Measurements from ENCODE around the gene SLC2A9.

SLC2A9 gene

DNA sequence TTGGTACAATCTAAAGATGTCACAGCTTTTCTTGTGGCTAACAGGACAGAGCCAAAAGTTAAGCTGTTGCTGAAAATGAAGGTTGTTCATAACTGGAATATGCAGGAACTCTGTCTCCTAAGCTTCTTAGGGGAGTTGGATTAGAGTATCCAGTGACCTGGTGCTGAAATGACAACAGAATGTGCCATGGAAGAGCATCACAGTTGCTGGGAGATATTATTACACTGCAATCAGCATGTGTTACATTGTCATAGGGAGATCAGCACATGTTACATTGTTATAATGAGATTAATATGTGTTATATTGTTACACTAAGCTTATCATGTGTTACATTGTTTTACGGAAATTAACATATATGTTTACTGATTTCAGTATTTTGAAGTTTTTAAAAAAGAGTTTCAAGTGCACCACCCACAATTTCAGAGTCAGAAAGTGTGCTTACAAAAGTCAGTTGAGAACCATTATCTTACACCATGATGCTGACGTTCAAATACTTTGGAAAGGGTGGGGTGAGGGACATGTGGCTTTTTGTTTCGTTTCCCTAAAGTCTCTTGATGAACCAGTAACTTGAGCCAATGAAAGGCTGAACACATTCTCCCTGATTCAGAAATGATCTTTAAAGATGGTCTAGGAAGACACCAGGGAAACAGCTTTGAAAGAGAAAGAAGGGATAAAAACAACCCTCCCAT, 126.5 kb downstream of the SLC2A9 start:
- DNase-seq (ENCODE audit: low read depth in 2 of 2, low spot score in 1 of 2) = no peak

DNA sequence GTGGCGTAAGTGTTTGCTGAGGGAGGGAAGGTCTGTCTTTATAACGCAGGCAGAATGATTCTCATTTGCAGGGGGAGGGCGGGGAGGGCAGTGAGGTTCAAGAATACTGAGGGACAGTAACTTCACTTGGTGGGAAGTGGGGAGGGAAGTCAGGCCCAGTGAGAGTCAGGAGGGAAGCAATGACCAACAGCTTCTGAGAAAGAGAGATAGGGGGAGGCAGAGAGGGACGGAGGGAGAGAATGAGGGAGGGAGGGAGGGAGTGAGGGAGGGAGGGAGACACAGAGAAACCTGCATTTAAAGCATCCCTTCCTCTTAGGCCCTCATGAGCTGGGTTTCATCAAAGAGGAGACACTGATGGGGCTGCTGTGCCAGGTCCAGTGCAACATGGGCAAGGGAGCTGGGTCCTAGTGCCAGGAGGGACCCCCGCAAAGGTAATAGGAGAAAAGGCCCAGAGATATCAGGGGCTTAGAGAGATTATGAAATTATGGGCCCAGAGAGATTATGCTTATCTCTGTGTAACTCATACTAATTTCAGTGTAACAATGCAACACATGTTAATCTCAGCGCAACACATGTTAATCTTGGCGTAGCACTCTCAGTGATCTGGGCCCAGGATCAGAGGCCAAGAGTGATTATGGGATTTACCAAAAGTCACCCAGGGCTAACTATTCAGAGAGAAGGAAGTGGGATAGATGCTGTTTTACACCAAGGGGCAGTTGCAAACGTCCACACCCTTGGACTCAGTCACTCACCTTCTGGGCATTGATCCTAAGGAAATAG, 127.8 kb downstream of the SLC2A9 start:
- no peak for DNase-seq (ENCODE audit: low read depth in 2 of 2, low spot score in 1 of 2)

DNA sequence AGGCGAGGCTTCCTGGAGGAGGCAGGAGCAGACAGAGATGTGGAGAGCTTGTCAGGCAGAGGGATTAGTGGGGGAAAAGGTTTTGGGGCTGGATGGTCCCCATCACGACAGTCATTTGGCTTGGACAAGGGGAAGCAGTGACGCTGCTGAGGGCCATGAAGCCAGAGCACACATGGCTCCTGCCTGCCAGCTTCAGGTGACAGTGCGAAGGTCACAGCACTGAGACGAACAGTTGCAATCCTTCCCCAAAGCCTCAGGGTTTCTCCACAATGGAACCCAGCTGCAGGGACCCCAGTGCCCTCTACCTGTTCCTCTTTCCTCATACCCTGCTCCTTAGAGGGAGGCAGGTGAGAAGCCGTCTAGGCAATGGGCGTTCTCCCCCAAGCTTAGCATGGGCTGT, 129.6 kb downstream of the SLC2A9 start:
- no peak for DNase-seq (ENCODE audit: low read depth in 2 of 2, low spot score in 1 of 2)

DNA sequence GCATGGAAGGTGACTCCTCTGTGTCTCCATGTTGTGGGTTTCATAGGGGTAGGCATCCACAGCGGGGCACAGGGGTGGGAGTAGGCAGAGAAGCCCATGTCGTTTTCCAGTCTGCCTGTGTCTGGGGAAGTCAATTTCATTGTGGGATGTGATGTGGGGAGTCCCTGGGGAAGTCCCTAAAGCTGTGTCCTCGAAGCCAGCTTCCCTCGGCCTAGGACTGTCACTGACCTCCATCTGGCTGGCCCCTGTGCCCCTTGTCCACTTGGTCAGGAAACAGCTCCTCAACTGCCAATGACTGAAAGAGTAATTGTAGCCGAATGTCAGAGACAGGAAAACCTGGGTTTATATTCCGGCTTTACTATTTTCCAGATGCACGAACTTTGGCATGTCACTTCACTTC, 130.2 kb downstream of the SLC2A9 start:
- no peak for DNase-seq (ENCODE audit: low read depth in 2 of 2, low spot score in 1 of 2)

DNA sequence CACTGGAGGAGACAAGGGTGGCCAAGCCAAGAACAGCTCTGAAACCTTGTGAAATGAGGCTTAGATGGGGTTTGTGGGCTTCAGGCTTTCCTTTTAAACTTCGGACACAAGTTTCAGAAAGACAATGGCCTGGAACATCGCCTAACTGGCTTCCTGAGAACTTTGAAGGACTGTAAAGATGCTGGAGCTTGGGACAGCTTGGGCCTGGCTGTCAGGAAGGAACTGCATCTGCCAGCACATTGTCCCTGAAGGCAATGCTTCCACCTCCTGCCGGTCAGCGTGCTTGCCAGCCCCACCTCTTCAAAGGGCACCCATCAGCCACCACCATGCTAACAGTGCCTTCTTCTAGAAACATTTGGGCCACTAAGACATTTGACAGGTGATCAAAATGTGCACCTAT, 132.0 kb downstream of the SLC2A9 start:
- DNase-seq (ENCODE audit: low read depth in 2 of 2, low spot score in 1 of 2) = no peak

DNA sequence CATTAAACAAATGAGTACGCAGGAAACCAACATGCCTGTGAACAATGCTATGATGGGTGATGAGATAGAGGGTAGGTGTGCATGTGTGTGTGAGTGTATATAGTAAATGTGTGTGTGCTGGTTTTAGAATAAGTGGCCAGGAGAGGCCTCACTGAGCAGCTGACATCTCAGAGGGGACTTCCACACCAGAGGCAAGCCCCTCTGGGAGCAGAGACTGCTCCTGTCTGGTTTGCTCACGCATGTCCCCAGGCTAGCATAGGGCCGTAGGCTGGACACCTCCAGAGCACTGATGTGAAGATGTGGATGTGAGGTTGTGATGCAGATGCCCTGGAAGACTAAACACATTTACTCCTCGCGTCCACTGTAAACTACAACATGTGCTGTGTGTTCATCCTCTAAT, 135.3 kb downstream of the SLC2A9 start:
- DNase-seq (ENCODE audit: low read depth in 2 of 2, low spot score in 1 of 2) = no peak

DNA sequence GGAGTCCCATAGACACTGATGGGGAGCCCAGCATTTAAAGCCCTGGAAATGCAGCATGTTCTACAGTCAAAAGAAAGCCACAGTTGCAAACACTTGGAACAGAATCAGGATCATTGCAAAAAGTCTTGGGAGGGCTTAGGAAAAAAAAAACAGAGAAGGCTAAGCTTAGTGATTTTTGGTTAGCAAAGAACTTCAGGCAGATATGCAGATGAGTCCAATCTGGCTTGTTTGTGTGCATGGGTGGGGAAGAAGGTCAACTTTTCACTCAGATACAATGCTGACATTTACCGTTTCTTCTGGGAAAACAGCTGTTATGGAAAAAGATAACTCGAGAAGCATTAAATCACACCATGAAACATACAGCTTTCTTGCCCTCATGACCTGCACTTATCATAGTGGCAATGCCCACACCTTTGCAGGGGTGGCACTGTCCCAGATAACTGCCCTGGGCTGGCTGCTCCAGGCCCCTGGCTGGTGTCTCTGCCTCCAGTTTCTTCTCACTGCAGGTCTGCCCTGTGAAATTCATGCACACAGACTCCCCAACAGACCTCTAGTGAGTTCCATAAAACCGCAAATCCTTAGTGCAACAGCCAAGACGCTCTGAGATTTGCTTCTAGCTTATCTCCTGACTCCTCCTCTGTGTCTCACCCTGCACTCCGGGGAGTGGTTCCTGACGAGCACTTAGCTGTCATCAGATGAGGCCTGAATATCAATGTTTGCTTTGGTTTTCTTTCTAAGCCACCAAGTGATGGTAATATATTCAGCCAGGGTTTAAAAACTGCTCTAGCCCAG, 140.7 kb downstream of the SLC2A9 start:
- no peak for DNase-seq (ENCODE audit: low read depth in 2 of 2, low spot score in 1 of 2)

DNA sequence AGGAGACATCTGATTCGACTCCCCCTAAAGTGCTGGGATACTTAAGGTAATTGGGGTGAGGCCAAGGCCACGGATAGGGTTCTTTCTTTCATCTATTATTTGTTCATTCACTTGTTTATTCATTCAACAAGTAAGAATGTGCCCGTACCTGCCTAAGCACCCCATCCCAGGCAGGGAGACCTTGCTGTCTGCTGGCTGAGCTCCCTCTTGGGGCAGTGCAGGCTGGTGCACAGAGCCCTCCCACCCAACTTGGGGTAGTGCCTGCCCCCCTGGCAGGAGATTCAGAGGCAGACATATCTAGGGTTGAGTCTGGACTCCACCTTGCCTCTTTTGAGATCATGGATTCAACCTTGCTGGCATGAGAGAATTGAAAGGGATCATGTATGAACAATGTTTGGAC, 144.2 kb downstream of the SLC2A9 start:
- no peak for DNase-seq (ENCODE audit: low read depth in 2 of 2, low spot score in 1 of 2)

DNA sequence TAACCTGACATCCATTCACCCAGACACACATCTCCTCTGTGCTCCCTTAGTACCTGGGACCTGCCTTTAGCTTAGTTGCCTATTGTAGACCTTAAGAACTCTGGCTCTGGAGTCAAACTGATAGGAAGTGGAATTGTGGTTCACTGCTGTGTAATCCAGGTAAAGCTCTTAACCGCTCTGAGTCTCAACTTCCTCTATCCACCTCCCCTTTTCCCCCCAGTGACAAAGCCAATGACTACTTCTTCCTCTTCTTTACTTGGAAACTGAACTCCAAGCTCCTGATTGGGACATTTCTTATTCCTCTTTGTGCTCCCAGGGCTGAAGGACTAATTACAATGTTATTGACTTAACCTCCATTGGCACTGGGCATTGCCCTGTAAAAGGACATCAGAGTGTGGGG, 145.8 kb downstream of the SLC2A9 start:
- DNase-seq (ENCODE audit: low read depth in 2 of 2, low spot score in 1 of 2) = no peak

DNA sequence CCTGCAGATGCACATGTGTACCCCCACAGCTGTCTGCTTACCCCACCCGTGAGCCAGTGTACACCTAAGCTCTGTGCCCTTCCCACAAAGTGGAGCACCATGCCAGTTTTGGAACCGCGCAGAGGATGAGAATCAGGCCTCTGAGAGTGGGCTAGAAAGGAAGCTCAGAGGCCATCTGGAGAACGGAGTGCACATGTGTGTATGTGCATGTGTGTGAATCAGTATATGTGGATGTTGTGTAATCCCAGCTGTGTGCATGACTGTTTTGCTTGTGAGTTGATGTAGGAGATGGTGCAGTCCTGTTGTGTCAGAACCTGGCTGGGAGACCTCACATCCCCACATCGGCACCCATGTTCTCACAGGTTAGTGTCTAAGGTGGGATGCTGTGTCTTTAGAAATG, 146.9 kb downstream of the SLC2A9 start:
- DNase-seq (ENCODE audit: low read depth in 2 of 2, low spot score in 1 of 2) = no peak

DNA sequence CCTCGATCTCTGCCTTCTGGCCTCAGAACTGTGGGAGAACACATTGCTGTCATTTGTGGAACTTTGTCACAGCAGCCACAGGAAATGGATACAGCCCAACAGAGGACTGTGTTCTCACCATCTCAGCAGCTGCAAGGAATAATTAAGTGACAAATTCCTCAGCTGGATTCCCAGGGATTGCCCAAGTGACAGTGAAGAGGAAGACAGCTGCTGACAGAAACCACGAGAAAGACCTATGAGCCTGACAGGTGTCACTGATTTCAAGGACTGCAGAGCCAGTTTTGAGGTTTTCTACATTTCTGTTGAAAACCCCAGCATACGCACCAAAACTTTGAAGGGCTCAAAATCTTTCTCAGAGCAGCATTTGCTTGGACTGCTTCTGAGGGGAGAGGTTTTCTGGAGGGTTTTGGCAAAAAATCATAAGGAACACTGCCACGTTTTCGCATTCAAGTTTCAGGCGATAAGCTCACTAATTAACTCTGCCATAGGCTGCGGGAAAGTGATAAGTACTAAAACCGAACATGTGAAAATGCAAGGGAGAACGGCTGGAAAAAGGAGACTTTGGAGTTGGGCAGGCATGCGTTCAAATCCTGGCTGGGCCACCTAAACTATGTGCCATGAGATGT, 151.0 kb downstream of the SLC2A9 start:
- no peak for DNase-seq (ENCODE audit: low read depth in 2 of 2, low spot score in 1 of 2)

DNA sequence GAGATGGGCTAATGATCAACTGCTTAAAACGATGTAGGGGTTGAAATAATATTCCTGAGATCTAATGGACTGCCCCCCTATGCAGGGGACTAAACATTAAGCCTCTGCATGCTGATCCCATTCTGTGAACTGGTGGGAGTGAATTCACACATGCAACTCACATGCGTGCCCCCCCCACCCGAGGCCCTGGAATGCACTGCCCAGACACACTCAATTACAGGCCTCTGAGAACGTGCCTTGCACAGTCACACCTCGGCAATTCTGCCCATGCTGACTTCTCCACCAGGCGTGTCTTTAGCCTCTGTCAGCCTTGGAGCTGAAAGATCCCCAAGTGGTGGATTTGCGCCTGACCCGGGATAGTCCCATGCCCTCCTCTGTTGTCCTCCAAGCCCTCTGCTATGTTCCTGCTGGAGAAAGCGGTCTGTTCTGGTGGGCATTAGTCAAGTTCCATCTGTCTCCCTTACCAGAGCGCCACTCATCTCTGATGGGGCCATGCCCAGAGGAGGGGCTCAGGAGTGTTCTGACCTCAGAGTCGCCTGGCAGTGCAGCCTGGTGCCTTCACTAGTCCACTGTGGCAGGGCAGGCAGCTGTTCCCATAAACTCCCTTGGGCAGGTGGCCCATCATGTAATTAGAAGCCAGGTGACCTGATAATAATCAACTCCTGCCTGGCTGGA, 153.4 kb downstream of the SLC2A9 start:
- DNase-seq (ENCODE audit: low read depth in 2 of 2, low spot score in 1 of 2) = no peak

DNA sequence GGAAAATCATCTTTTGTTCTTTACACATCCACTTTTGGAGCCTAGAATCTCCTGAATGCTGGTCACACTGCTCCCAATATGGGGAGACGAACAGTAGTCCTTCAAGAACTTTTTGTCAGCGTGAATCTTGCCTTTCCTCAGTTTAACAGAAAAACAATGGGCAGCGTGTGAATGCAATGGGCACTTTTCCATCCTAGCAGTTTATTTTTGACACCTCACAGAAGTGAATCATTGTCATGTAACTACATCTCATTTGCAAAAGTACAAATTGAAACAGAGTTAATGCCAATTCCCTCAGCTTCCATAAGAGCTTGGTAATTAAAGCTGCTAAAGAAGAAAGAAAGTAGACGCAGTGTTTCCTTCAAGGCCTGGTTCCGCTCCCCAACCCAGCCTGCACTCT, 154.4 kb downstream of the SLC2A9 start:
- DNase-seq (ENCODE audit: low read depth in 2 of 2, low spot score in 1 of 2) = no peak

DNA sequence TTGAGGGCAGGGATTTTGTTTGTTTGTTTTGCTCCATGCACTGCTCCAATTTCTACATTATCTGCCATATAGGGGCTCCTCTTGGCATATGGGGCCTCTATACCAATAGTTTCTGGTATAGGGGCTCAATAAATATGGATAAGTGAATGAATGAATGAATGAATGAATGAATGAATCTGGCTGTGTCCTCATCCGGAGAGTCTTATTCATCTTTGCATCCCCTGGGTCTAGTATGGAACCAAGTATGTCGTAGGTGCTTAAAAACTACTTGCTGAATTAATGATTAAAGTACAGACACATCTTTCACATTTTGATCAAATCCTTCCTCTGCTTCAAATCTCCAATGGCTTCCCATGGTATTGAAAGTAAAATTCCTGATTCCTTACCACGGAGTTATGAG, 159.7 kb downstream of the SLC2A9 start:
- no peak for DNase-seq (ENCODE audit: low read depth in 2 of 2, low spot score in 1 of 2)

DNA sequence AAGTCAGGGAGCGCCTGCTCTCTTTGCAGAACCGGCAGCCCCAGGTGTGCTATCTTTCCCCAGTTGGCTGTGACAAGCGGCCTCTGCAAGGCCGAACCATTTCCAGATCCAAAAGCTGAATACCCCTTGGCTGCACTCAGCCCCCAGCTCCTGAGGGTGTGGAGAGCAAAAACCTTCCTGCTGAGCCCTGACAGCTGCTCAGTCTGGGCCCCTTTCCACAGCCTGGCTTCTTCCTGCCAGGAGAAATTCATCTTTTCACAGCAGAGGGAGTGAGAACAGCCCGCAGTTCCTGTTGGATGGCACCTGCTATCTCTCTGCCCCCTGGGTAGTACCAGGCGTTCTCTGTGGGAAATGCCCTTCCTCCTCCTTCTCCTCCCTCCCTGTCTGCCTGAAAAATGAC, 161.5 kb downstream of the SLC2A9 start:
- no peak for DNase-seq (ENCODE audit: low read depth in 2 of 2, low spot score in 1 of 2)

DNA sequence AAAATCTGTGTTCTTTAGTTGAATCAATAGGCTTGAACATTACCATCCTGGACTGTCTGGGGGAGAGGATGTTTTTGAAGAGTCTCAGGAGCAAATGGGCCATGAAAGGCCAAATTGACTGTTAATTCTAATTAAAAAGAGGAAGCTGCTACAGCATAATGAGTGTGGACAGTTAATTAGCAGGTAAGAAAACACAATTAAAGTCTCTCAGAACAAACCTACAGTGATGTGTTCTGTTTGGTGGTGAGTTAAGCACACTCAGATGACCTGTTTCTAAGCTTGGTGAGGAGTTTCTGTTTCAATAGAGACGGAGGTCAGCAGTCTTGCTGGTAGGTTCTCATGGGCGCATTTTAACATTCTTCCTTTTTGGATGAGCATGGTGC, 171.8 kb downstream of the SLC2A9 start:
- DNase-seq (ENCODE audit: low read depth in 2 of 2, low spot score in 1 of 2) = no peak

DNA sequence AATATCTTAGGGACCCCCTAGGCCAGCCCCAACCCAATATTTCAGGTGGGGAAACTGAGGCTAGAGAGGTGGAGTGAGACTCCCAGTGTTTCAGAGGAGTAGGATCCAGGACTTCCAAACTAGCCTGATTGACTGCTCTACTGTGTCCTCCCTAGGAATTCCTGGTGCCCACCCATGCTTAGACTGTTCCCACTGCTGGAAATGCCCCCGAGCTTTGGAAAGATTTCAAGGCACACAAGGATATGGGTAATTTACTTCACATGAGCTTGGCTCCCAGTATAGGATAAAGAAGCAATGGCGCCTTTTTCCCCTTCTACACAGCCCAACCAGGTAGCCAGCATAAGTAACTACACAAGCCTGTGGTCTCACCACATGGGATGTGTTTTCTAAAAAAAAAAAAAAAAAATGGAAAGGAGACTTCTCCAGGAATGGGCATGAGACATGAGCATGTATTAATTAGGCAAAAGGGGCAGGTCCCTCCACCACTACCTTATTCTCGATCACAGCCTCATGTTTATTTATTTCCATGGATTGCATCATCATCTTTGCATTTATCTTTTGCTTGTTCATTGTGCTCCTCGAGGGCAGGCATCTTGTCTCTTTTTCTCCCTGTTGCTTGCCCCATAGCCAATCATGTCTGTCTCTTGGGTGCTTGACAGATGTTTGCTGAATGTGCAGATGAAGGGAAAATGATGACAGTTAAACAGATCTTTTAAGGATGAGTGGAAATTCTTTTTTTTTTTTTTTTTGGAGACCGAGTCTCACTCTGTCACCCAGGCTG, 173.1 kb downstream of the SLC2A9 start:
- no peak for DNase-seq (ENCODE audit: low read depth in 2 of 2, low spot score in 1 of 2)

DNA sequence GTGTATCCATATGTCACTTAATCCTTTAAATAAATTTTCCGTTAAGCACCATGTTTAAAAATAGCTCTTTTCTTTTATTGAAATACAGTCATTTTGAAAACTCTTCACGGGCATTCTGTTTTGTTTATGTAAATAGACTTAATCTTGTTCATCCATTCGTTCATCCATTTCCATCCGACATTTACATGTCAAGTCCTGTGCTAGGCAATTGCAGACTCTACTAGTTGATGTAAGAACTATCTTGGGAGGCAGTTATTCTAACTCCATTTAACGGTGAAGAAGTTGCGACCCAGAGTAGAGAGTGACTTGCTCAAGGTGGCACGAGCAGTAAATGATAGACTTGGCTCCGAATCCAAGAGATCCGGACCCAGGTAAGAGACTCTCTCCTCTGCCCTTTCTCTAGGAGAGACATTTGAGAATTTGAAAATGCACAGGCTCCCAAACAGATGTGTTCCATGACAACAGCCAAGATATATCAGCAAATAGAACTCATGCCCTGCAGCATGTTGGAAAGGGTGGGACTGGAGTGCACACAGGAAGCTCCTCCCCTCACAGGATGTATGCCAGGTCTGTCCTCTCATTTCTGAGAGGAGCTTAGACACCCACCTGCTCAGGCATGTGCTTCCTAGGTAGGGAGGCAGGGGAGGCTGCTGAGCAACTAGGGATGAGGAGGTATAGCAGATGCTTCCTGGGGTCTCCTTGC, 175.4 kb downstream of the SLC2A9 start:
- no peak for DNase-seq (ENCODE audit: low read depth in 2 of 2, low spot score in 1 of 2)

DNA sequence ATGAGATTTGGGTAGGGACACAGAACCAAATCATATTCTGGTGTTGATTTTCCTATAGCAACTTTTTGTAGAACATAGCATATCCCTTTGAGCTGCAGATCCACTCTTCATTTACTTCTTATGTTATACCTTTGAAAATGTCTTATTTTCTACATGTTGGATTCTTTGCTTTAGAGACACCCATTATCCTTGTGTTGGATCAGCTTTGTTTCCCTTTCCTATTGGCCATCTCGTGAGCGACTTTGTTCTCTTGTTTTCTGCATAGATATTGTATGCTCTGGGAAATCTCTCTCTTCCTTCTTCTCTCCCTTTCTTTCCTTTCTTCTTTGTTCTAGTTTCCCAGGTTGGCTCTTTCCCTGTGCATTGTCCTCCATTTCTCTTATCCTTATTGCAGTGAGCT, 180.2 kb downstream of the SLC2A9 start:
- no peak for DNase-seq (ENCODE audit: low read depth in 2 of 2, low spot score in 1 of 2)

DNA sequence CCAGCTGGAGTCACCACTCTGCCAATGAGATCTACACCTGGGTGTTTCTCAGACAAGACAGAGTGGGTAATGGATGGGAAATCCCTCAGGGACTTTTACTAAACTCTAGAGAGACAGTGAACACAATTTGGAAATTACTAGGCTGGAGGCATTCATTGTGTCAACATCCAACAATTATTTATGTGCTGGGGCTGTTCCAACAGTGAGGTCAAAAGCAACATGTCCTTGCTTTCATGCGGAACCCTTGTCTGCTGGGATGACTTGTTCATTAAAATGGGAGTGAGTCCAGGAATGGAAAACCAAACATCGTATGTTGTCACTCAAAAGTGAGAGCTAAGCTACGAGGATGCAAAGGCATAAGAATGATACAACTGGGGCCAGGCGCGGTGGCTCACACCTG, 185.9 kb downstream of the SLC2A9 start:
- DNase-seq (ENCODE audit: low read depth in 2 of 2, low spot score in 1 of 2) = no peak
